B cell (primary cell): ENCODE results near the gene C7orf25.

Experiments
- CTCF ChIP-seq: fragments of 200-600 bp; IDR thresholded peaks from one replicate; pipeline ENCODE4 v1.8.0; 2022; ENCODE audit warnings: antibody characterized with exemption, mild to moderate bottlenecking
- EZH2 ChIP-seq: IDR thresholded peaks from 2 replicates; pipeline ENCODE4 v1.6.1; 2012; ENCODE audit warnings: borderline replicate concordance, low read depth, mild to moderate bottlenecking, moderate library complexity, low read length; ENCODE audit not compliant: insufficient read depth, poor library complexity, severe bottlenecking

- TF ChIP-seq CTCF, result no peak
- no peak for TF ChIP-seq EZH2
Observed at GRCh38 chr7:42953994-42954393, 42.1 kb upstream of the C7orf25 start.
